ENCODE measurements around the gene FZD1.

FZD1 gene

DNA sequence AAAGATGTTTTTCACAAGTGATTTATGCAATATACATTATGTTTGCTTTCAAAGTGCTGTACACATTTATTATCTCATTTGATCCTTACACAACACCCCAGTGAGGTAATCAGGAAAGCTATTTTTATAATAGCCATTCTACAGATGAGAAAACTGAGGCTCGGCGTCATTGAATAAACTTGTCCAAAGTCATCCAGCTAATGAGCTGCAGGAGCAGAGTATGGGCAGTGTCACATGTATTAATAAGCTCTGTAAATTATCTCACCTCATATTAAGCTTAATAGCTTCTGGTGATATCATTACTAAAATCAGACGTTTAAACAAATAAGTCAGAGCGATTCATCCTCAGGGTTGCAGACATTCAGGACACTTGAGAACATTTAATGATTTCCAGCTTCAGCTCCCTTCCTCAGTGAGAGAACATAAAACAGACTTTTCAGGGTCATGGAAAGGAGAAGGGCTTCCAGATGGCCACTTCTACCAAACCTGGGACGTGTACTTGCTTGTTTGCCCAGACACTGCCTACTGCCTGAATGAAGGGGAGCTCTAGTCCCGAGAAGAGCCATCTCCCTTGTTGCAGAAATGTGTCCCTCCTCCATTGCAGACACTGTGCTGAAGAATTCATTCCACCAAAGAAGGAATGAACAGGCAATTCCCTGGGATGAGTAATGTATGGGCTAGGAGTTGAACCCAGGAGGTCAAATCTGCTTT is 20.5 kb upstream of the FZD1 start:
- no peak for TF ChIP-seq HDGF (IDR thresholded peaks at IDR 0.05; ENCODE audit: borderline replicate concordance)
- TF ChIP-seq L3MBTL2 (conservative IDR thresholded peaks at IDR 0.05): no peak
- no peak for TF ChIP-seq FOXM1 (IDR thresholded peaks at IDR 0.05; ENCODE audit: borderline replicate concordance)
- no peak for TF ChIP-seq NFRKB (IDR thresholded peaks at IDR 0.05)
- TF ChIP-seq ARNT (IDR thresholded peaks at IDR 0.05): no peak
- no peak for TF ChIP-seq TARDBP (IDR thresholded peaks at IDR 0.05)
- no peak for TF ChIP-seq LEF1 (IDR thresholded peaks at IDR 0.05; ENCODE audit: borderline replicate concordance)
- CTCF ChIA-PET: interaction anchor here (0.6 kb wide), 1 partner anchor 14 kb away, joined by 3 read pairs; no protein-coding TSS in a partner anchor
- POLR2A ChIA-PET: no interaction called here
- DNase-seq (ENCODE audit: extremely low spot score): no peak

DNA sequence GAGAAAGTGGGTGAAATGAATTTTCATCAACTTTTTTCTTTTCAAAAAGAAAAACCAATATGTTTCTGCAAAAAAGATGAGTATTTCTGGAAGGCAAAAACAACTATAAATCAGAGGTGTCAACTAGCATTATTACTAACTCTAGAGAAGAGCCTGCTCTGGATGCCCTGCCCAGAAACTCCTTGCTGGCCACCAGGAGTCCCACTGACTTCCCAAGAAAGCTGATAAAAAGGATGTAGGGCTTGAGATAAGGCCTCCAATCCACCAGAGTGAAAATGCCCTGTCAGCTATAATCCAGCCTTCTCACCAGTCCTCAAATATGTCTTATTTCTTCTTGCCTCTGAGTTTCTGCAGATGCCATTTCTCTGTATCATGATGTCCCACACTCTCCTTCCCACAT is 16.7 kb upstream of the FZD1 start:
- TF ChIP-seq, protein P1, sequence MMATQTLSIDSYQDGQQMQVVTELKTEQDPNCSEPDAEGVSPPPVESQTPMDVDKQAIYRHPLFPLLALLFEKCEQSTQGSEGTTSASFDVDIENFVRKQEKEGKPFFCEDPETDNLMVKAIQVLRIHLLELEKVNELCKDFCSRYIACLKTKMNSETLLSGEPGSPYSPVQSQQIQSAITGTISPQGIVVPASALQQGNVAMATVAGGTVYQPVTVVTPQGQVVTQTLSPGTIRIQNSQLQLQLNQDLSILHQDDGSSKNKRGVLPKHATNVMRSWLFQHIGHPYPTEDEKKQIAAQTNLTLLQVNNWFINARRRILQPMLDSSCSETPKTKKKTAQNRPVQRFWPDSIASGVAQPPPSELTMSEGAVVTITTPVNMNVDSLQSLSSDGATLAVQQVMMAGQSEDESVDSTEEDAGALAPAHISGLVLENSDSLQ (IDR thresholded peaks at IDR 0.05): peak; percentile 48
- TF ChIP-seq SUZ12 (IDR thresholded peaks at IDR 0.05): no peak
- no peak for DNase-seq (ENCODE audit: extremely low spot score)
- ChIA-PET CTCF (no interaction called here), POLR2A (no interaction called here)

DNA sequence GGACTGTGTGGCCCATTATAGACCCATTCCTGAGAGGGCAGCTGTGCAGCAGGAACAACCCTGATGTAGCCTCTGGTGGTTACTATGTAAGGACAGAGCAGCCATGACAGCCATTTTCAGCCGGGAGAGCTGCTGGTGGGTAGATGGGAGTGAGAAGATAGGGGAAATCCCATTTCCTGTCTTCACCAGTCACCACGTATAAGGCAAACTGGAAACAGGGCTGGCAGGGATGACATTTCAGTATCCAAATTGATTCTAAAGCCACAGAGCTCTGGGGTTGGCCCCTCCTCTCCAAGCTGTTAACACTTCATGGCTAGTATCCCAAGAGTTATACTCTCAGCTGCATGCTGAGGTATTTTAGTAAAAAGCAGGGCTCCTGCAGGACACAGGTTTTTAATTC is 15.2 kb upstream of the FZD1 start:
- TF ChIP-seq FOXK2 (IDR thresholded peaks at IDR 0.05): no peak
- TF ChIP-seq L3MBTL2 (conservative IDR thresholded peaks at IDR 0.05): no peak
- TF ChIP-seq TARDBP (IDR thresholded peaks at IDR 0.05): no peak
- TF ChIP-seq BHLHE40 (IDR thresholded peaks at IDR 0.05; ENCODE audit: borderline replicate concordance): no peak
- POLR2A ChIA-PET: no interaction called here
- no peak for DNase-seq (ENCODE audit: extremely low spot score)
- CTCF ChIA-PET: interaction anchor here (0.7 kb wide), 1 partner anchor 12 kb away, joined by 4 read pairs; no protein-coding TSS in a partner anchor

DNA sequence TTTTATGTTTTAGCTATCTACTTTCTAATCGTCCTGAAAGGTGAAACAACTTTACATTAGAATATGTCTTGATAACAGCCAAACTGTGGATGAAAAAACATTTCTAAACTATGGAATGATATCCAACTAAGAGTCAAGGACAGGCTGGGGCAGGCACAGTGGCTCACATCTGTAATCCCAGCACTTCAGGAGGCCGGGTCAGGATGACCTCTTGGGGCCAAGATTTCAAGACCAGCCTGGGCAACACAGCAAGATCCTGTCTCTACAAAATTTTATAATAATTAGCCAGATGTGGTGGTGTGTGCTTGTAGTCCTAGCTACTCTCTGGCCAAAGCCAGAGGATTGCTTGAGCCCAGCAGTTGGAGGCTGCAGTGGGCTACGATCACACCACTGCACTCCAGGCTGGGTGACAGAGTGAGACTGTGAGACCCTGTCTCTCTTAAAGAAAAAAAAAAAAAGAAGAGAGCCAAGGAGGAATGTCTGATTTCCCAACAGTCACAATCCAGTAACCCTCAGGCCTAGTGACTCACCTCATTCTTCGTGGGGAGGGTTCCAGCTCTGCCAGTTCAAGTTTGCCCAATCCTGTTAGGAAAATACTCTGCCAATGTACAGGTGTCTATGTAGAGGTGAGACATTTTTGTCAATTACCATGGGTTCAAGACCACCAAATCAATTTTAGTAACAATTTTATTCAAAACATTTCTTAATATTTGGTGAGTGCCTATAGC is 14.6 kb upstream of the FZD1 start:
- CTCF ChIA-PET: interaction anchor here (0.7 kb wide), 1 partner anchor 11 kb away, joined by 4 read pairs; no protein-coding TSS in a partner anchor
- DNase-seq (ENCODE audit: extremely low spot score): no peak
- TF ChIP-seq, protein P1 (IDR thresholded peaks at IDR 0.05): no peak
- TF ChIP-seq HDGF (IDR thresholded peaks at IDR 0.05; ENCODE audit: borderline replicate concordance) (no peak), BHLHE40 (IDR thresholded peaks at IDR 0.05; ENCODE audit: borderline replicate concordance) (no peak), NFRKB (IDR thresholded peaks at IDR 0.05) (no peak), TARDBP (IDR thresholded peaks at IDR 0.05) (no peak), FOXA1 (IDR thresholded peaks at IDR 0.05) (no peak), LEF1 (IDR thresholded peaks at IDR 0.05; ENCODE audit: borderline replicate concordance) (no peak), ZNF384 (IDR thresholded peaks at IDR 0.05) (no peak), L3MBTL2 (conservative IDR thresholded peaks at IDR 0.05) (no peak), FOXK2 (IDR thresholded peaks at IDR 0.05) (no peak), SP1 (IDR thresholded peaks at IDR 0.05) (no peak)
- POLR2A ChIA-PET: no interaction called here

DNA sequence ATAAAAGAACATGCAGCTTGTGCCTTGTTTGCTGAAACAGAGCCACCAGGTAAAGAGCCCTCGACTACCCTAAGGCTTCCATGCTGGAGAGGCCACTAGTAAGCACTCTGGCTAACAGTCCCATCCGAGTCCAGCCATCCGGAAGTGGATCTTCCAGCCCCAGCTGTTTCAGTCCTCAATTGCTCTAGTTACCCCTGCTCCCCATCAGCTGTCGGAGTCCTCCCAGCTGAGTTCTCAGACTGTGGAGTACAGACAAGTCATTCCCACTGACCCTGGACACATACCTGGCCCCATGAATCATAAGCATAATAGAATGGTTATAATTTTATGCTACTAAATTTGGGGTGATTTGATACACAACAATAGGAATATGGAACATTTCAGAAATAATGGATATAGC is 13.5 kb upstream of the FZD1 start:
- TF ChIP-seq ARNT (IDR thresholded peaks at IDR 0.05) (no peak), BHLHE40 (IDR thresholded peaks at IDR 0.05; ENCODE audit: borderline replicate concordance) (no peak), NFRKB (IDR thresholded peaks at IDR 0.05) (no peak), LEF1 (IDR thresholded peaks at IDR 0.05; ENCODE audit: borderline replicate concordance) (no peak), SP1 (IDR thresholded peaks at IDR 0.05) (no peak), FOXA1 (IDR thresholded peaks at IDR 0.05) (no peak), HDGF (IDR thresholded peaks at IDR 0.05; ENCODE audit: borderline replicate concordance) (no peak), L3MBTL2 (conservative IDR thresholded peaks at IDR 0.05) (no peak), ZNF384 (IDR thresholded peaks at IDR 0.05) (no peak), CTBP1 (IDR thresholded peaks at IDR 0.05; ENCODE audit: borderline replicate concordance) (no peak)
- POLR2A ChIA-PET: no interaction called here
- DNase-seq (ENCODE audit: extremely low spot score): no peak
- CTCF ChIA-PET: no interaction called here

DNA sequence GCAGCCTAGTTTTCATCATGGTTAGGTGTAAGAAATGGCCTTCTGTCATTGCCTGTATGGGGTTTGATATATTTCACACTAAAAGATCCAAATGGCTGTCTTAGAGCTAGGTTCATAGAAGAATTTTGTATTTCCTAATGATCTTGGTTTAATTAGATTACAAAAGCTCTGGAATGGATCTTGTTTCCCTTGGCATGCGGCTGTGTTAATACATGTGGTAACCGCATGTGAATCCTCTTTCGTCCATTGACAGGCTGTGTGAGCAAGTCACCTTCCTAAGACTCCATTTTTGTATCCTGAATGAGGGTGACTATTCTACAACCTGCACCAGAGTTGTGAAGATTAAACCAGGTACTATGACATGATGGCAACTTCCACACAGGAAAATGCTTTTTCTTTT is 12.4 kb upstream of the FZD1 start:
- POLR2A ChIA-PET: no interaction called here
- TF ChIP-seq L3MBTL2 (conservative IDR thresholded peaks at IDR 0.05) (no peak), LEF1 (IDR thresholded peaks at IDR 0.05; ENCODE audit: borderline replicate concordance) (no peak), NFRKB (IDR thresholded peaks at IDR 0.05) (no peak), SP1 (IDR thresholded peaks at IDR 0.05) (no peak), FOXM1 (IDR thresholded peaks at IDR 0.05; ENCODE audit: borderline replicate concordance) (no peak)
- TF ChIP-seq, protein P1 (IDR thresholded peaks at IDR 0.05): no peak
- no peak for DNase-seq (ENCODE audit: extremely low spot score)
- CTCF ChIA-PET: no interaction called here

Data from HEK293T (cell line).